ENCODE measurements around the gene MOB2. TPM values are rescaled to one million over a fixed set of nuclear protein-coding genes. Genes with fewer than 3 reads are reported as not detected.

MOB2 gene
- total and polyA plus RNA-seq, 2 of the 13 experiments (the other 11 are each of a cell fraction or from before 2014, with no cell fraction given): 21.8 to 27.7 TPM

DNA sequence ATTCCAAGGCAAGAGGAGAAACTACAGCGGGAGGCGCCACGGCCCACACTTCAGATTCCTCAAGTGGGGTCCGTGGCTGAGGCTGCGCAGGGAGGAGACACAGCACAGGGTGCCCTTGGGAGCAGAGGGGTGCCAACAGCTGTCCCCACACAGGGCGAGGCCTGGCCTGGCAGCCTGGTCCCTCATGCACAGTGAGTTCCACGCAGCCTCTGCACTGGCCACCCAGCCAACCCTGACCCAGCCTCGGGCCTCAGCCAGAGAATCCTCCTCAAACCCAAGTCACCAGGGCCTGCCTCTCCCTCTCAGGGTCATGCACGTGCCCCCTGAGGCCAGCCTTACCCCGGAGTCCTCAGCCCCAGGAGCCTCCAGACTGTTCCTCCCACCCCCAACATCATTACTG, 22.4 kb upstream of the MOB2 start:
- ATAC-seq (no peak), DNase-seq (ENCODE audit: low spot score) (no peak), FAIRE-seq (no peak)
- H3K27ac ChIP-seq (ENCODE audit: extremely low read length, insufficient read depth, low read length): no peak overlapping the region
- H3K9ac ChIP-seq (ENCODE audit: insufficient read depth, low read depth, low read length): no peak overlapping the region
- POLR2A ChIA-PET: no interaction called here
- H4K20me1 ChIP-seq (ENCODE audit: insufficient read depth, low read length): peaks cover 24% of the 10 kb centered on the region; the same call in 1 of the 2 replicates
- H3K4me1 ChIP-seq (ENCODE audit: insufficient read depth, low read length): no peaks in the 10 kb centered on the region
- WGBS (ENCODE audit: low lambda C conversion rate): 93% methylated on average over 5 of the region's 10 CpGs
- in situ Hi-C loops (cut with HindIII; ENCODE audit: extremely low pct_ligation_motif_present, low pct_unique_long_range_greater_than_20kb) (no loop called here), intact Hi-C loops (cut with micrococcal nuclease; ENCODE audit: unreplicated experiment) (no loop called here)
- H2AFZ ChIP-seq (ENCODE audit: low read length): no peak overlapping the region
- CTCF ChIA-PET (ENCODE audit: low intra/inter-chr PET ratio, low total read pairs): no interaction called here
- no TSS peak for BruUV-seq (replicated peaks)
- H3K79me2 ChIP-seq (ENCODE audit: insufficient read depth, low read length): no peaks in the 10 kb centered on the region
- no peak overlapping the region for H3K4me2 ChIP-seq (ENCODE audit: low read depth, low read length)
- H3K4me3 ChIP-seq (replicated peaks in 1 of 3; ENCODE audit: insufficient read depth in 1 of 3, low read depth in 2 of 3, low read length in 3 of 3): no peak overlapping the region
- no peaks in the 10 kb centered on the region for H3K36me3 ChIP-seq (replicated peaks in 1 of 2; ENCODE audit: control insufficient read depth in 1 of 2, insufficient read depth in 2 of 2, low read length in 2 of 2)
- no peaks in the 10 kb centered on the region for H3K27me3 ChIP-seq (ENCODE audit: control insufficient read depth in 1 of 2, insufficient read depth in 2 of 2, low read length in 2 of 2)
- H3K9me3 ChIP-seq (ENCODE audit: low read length): no peaks in the 10 kb centered on the region
- TF ChIP-seq SMC3 (IDR thresholded peaks at IDR 0.05; ENCODE audit: low read length) (no peak), TFDP1 (CRISPR knock-in tag; IDR thresholded peaks at IDR 0.05; ENCODE audit: borderline replicate concordance) (no peak), ZNF207 (IDR thresholded peaks at IDR 0.05; ENCODE audit: borderline replicate concordance) (no peak), ZNF33B (CRISPR knock-in tag; IDR thresholded peaks at IDR 0.05) (no peak), ZNF550 (CRISPR knock-in tag; IDR thresholded peaks at IDR 0.05; ENCODE audit: borderline replicate concordance) (no peak), ZKSCAN8 (CRISPR knock-in tag; IDR thresholded peaks at IDR 0.05; ENCODE audit: borderline replicate concordance) (no peak), U2AF2 (IDR thresholded peaks at IDR 0.05; ENCODE audit: low read depth, low read length) (no peak), NFATC3 (CRISPR knock-in tag; IDR thresholded peaks at IDR 0.05) (no peak), SYNCRIP (IDR thresholded peaks at IDR 0.05; ENCODE audit: insufficient read depth, low read depth, low read length) (no peak), RERE (CRISPR knock-in tag; IDR thresholded peaks at IDR 0.05; ENCODE audit: low read depth) (no peak), SALL1 (CRISPR knock-in tag; IDR thresholded peaks at IDR 0.05) (no peak), ZSCAN12 (CRISPR knock-in tag; IDR thresholded peaks at IDR 0.05) (no peak), GPN1 (CRISPR knock-in tag; IDR thresholded peaks at IDR 0.05; ENCODE audit: borderline replicate concordance) (no peak), SETDB1 (CRISPR knock-in tag; IDR thresholded peaks at IDR 0.05; ENCODE audit: borderline replicate concordance) (no peak), CREBL2 (CRISPR knock-in tag; IDR thresholded peaks at IDR 0.05; ENCODE audit: borderline replicate concordance) (no peak)
- TF ChIP-seq, protein P1, sequence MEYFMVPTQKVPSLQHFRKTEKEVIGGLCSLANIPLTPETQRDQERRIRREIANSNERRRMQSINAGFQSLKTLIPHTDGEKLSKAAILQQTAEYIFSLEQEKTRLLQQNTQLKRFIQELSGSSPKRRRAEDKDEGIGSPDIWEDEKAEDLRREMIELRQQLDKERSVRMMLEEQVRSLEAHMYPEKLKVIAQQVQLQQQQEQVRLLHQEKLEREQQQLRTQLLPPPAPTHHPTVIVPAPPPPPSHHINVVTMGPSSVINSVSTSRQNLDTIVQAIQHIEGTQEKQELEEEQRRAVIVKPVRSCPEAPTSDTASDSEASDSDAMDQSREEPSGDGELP (IDR thresholded peaks at IDR 0.05; ENCODE audit: borderline replicate concordance, low read depth): no peak
- TF ChIP-seq, protein P2, sequence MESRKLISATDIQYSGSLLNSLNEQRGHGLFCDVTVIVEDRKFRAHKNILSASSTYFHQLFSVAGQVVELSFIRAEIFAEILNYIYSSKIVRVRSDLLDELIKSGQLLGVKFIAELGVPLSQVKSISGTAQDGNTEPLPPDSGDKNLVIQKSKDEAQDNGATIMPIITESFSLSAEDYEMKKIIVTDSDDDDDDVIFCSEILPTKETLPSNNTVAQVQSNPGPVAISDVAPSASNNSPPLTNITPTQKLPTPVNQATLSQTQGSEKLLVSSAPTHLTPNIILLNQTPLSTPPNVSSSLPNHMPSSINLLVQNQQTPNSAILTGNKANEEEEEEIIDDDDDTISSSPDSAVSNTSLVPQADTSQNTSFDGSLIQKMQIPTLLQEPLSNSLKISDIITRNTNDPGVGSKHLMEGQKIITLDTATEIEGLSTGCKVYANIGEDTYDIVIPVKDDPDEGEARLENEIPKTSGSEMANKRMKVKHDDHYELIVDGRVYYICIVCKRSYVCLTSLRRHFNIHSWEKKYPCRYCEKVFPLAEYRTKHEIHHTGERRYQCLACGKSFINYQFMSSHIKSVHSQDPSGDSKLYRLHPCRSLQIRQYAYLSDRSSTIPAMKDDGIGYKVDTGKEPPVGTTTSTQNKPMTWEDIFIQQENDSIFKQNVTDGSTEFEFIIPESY (CRISPR knock-in tag; IDR thresholded peaks at IDR 0.05): no peak
